Measurements from ENCODE around the gene TNS2. TPM values are rescaled to one million over a fixed set of nuclear protein-coding genes. Genes with fewer than 3 reads are reported as not detected.

The TNS2 gene
- total and polyA plus RNA-seq, 2 experiments from 2014 or later: 1.8 to 6.9 TPM

- Histone ChIP-seq H3K27me3 (ENCODE audit: insufficient read depth) (0 out of 2 replicates have a peak, but pooled peaks cover 3% of the 10 kb centered on the region), H4K20me1 (replicated peaks; ENCODE audit: insufficient read depth) (no peaks in the 10 kb centered on the region), H3K4me2 (no peak overlapping the region), H3K9me2 (ENCODE audit: insufficient read depth) (no peaks in the 10 kb centered on the region), H3F3A (replicated peaks; ENCODE audit: low read depth) (no peaks in the 10 kb centered on the region), H3K36me3 (ENCODE audit: insufficient read depth) (no peaks in the 10 kb centered on the region), H2AFZ (no peak overlapping the region), H3K4me1 (ENCODE audit: insufficient read depth) (peaks cover 23% of the 10 kb centered on the region), H3K79me2 (replicated peaks; ENCODE audit: insufficient read depth) (no peaks in the 10 kb centered on the region), H3K27ac (ENCODE audit: low read depth) (no peak overlapping the region), H3K4me3 (no peak overlapping the region)
- TF ChIP-seq STAT1 (IDR thresholded peaks at IDR 0.05; ENCODE audit: unreplicated experiment): no peak
- TF ChIP-seq EZH2 (IDR thresholded peaks at IDR 0.05; ENCODE audit: low read depth, unreplicated experiment): no peak
- no peak for TF ChIP-seq JUNB (IDR thresholded peaks at IDR 0.05; ENCODE audit: unreplicated experiment)
- TF ChIP-seq CREB1 (CRISPR knock-in tag; IDR thresholded peaks at IDR 0.05; ENCODE audit: low read depth): no peak
- TF ChIP-seq NANOG (IDR thresholded peaks at IDR 0.05; ENCODE audit: borderline replicate concordance): no peak
- no peak for TF ChIP-seq EZH2phosphoT487 (IDR thresholded peaks at IDR 0.05; ENCODE audit: unreplicated experiment)
- no peak for TF ChIP-seq ZNF114 (CRISPR knock-in tag; IDR thresholded peaks at IDR 0.05)
- no peak for TF ChIP-seq POLR2AphosphoS5 (IDR thresholded peaks at IDR 0.05; ENCODE audit: low read depth)
- TF ChIP-seq ZNF331 (CRISPR knock-in tag; IDR thresholded peaks at IDR 0.05; ENCODE audit: low read depth): no peak
- TF ChIP-seq REST (IDR thresholded peaks at IDR 0.05; ENCODE audit: unreplicated experiment): no peak
- TF ChIP-seq, protein P1, sequence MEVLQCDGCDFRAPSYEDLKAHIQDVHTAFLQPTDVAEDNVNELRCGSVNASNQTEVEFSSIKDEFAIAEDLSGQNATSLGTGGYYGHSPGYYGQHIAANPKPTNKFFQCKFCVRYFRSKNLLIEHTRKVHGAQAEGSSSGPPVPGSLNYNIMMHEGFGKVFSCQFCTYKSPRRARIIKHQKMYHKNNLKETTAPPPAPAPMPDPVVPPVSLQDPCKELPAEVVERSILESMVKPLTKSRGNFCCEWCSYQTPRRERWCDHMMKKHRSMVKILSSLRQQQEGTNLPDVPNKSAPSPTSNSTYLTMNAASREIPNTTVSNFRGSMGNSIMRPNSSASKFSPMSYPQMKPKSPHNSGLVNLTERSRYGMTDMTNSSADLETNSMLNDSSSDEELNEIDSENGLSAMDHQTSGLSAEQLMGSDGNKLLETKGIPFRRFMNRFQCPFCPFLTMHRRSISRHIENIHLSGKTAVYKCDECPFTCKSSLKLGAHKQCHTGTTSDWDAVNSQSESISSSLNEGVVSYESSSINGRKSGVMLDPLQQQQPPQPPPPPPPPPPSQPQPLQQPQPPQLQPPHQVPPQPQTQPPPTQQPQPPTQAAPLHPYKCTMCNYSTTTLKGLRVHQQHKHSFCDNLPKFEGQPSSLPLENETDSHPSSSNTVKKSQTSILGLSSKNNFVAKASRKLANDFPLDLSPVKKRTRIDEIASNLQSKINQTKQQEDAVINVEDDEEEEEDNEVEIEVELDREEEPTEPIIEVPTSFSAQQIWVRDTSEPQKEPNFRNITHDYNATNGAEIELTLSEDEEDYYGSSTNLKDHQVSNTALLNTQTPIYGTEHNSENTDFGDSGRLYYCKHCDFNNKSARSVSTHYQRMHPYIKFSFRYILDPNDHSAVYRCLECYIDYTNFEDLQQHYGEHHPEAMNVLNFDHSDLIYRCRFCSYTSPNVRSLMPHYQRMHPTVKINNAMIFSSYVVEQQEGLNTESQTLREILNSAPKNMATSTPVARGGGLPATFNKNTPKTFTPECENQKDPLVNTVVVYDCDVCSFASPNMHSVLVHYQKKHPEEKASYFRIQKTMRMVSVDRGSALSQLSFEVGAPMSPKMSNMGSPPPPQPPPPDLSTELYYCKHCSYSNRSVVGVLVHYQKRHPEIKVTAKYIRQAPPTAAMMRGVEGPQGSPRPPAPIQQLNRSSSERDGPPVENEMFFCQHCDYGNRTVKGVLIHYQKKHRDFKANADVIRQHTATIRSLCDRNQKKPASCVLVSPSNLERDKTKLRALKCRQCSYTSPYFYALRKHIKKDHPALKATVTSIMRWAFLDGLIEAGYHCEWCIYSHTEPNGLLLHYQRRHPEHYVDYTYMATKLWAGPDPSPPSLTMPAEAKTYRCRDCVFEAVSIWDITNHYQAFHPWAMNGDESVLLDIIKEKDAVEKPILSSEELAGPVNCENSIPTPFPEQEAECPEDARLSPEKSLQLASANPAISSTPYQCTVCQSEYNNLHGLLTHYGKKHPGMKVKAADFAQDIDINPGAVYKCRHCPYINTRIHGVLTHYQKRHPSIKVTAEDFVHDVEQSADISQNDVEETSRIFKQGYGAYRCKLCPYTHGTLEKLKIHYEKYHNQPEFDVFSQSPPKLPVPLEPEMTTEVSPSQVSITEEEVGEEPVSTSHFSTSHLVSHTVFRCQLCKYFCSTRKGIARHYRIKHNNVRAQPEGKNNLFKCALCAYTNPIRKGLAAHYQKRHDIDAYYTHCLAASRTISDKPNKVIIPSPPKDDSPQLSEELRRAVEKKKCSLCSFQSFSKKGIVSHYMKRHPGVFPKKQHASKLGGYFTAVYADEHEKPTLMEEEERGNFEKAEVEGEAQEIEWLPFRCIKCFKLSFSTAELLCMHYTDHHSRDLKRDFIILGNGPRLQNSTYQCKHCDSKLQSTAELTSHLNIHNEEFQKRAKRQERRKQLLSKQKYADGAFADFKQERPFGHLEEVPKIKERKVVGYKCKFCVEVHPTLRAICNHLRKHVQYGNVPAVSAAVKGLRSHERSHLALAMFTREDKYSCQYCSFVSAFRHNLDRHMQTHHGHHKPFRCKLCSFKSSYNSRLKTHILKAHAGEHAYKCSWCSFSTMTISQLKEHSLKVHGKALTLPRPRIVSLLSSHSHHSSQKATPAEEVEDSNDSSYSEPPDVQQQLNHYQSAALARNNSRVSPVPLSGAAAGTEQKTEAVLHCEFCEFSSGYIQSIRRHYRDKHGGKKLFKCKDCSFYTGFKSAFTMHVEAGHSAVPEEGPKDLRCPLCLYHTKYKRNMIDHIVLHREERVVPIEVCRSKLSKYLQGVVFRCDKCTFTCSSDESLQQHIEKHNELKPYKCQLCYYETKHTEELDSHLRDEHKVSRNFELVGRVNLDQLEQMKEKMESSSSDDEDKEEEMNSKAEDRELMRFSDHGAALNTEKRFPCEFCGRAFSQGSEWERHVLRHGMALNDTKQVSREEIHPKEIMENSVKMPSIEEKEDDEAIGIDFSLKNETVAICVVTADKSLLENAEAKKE (CRISPR knock-in tag; IDR thresholded peaks at IDR 0.05): no peak
- TF ChIP-seq CTCF (conservative IDR thresholded peaks at IDR 0.05; ENCODE audit: low read depth in 2 of 2): no peak
- TF ChIP-seq ETS1 (IDR thresholded peaks at IDR 0.05): no peak
- Mint-ChIP-seq H3K36me3 (ENCODE audit: low read depth) (peaks cover 11% of the 10 kb centered on the region), H3K4me3 (no peak overlapping the region; the same call in 2 of the 3 replicates), H3K9me3 (no peaks in the 10 kb centered on the region), H3K4me1 (peaks cover 48% of the 10 kb centered on the region), H3K27me3 (ENCODE audit: insufficient read depth, low read depth, poor library complexity) (peaks cover 20% of the 10 kb centered on the region), H3K27ac (no peak overlapping the region)
- ATAC-seq (peak; percentile 19), DNase-seq (ENCODE audit: low spot score) (no peak)
Observed at GRCh38 chr12:53070877-53071492, 21.1 kb downstream of the TNS2 start.

All from GM23338 (cell line).